Measurements from ENCODE around the gene KLHL8.

The KLHL8 gene

GRCh38 chr4:87216469-87216868 is 3.9 kb downstream of the KLHL8 start:
- peaks cover 13% of the 10 kb centered on the region for H3K4me1 Mint-ChIP-seq (ENCODE audit: low read depth)
- no peak for DNase-seq (ENCODE audit: low spot score)
- H3K36me3 Mint-ChIP-seq (ENCODE audit: low read depth): peaks cover 3% of the 10 kb centered on the region
- H3K4me3 Mint-ChIP-seq: no peak overlapping the region
- no peaks in the 10 kb centered on the region for H3K9me3 Mint-ChIP-seq
- peaks cover 2% of the 10 kb centered on the region for H3K27me3 Mint-ChIP-seq (ENCODE audit: low read depth)
- no peak overlapping the region for H3K27ac Mint-ChIP-seq

GRCh38 chr4:87213421-87214075 is 6.9 kb downstream of the KLHL8 start:
- H3K27me3 Mint-ChIP-seq (ENCODE audit: low read depth): no peaks in the 10 kb centered on the region
- H3K4me3 Mint-ChIP-seq: no peak overlapping the region
- H3K27ac Mint-ChIP-seq: no peak overlapping the region
- DNase-seq (ENCODE audit: low spot score): no peak
- no peaks in the 10 kb centered on the region for H3K9me3 Mint-ChIP-seq
- H3K36me3 Mint-ChIP-seq (ENCODE audit: low read depth): peaks cover 3% of the 10 kb centered on the region
- peaks cover 11% of the 10 kb centered on the region for H3K4me1 Mint-ChIP-seq (ENCODE audit: low read depth)

GRCh38 chr4:87211249-87211952 is 9.0 kb downstream of the KLHL8 start:
- Mint-ChIP-seq H3K4me1 (ENCODE audit: low read depth) (peaks cover 11% of the 10 kb centered on the region), H3K4me3 (no peak overlapping the region), H3K27me3 (ENCODE audit: low read depth) (no peaks in the 10 kb centered on the region), H3K9me3 (no peaks in the 10 kb centered on the region), H3K27ac (no peak overlapping the region), H3K36me3 (ENCODE audit: low read depth) (peaks cover 4% of the 10 kb centered on the region)
- DNase-seq (ENCODE audit: low spot score): no peak

- Mint-ChIP-seq H3K9me3 (no peaks in the 10 kb centered on the region), H3K4me3 (peak overlapping the region; percentile 38), H3K36me3 (ENCODE audit: low read depth) (peaks cover 10% of the 10 kb centered on the region), H3K27me3 (ENCODE audit: low read depth) (no peaks in the 10 kb centered on the region), H3K4me1 (ENCODE audit: low read depth) (peaks cover 10% of the 10 kb centered on the region), H3K27ac (no peak overlapping the region)
- no peak for DNase-seq (ENCODE audit: low spot score)
Observed at GRCh38 chr4:87209696-87210095, 10.7 kb downstream of the KLHL8 start.

- H3K4me1 Mint-ChIP-seq (ENCODE audit: low read depth): peaks cover 10% of the 10 kb centered on the region
- H3K27ac Mint-ChIP-seq: peak overlapping the region; percentile 36
- H3K36me3 Mint-ChIP-seq (ENCODE audit: low read depth): peaks cover 14% of the 10 kb centered on the region
- peak overlapping the region; percentile 57 for H3K4me3 Mint-ChIP-seq
- H3K27me3 Mint-ChIP-seq (ENCODE audit: low read depth): no peaks in the 10 kb centered on the region
- H3K9me3 Mint-ChIP-seq: peaks cover under 1% of the 10 kb centered on the region
- DNase-seq (ENCODE audit: low spot score): no peak
Observed at GRCh38 chr4:87209182-87209581, 11.2 kb downstream of the KLHL8 start.

GRCh38 chr4:87204559-87204958 is 15.9 kb downstream of the KLHL8 start:
- Mint-ChIP-seq H3K27ac (no peak overlapping the region), H3K4me1 (ENCODE audit: low read depth) (peaks cover 9% of the 10 kb centered on the region), H3K4me3 (no peak overlapping the region), H3K27me3 (ENCODE audit: low read depth) (no peaks in the 10 kb centered on the region), H3K9me3 (peaks cover 19% of the 10 kb centered on the region), H3K36me3 (ENCODE audit: low read depth) (peaks cover 30% of the 10 kb centered on the region)
- DNase-seq (ENCODE audit: low spot score): no peak

- Mint-ChIP-seq H3K36me3 (ENCODE audit: low read depth) (peaks cover 5% of the 10 kb centered on the region), H3K4me3 (no peak overlapping the region), H3K27ac (no peak overlapping the region), H3K9me3 (no peaks in the 10 kb centered on the region), H3K4me1 (ENCODE audit: low read depth) (peaks cover 19% of the 10 kb centered on the region), H3K27me3 (ENCODE audit: low read depth) (no peaks in the 10 kb centered on the region)
- DNase-seq (ENCODE audit: low spot score): no peak
Observed at GRCh38 chr4:87196927-87197326, 23.5 kb downstream of the KLHL8 start.

GRCh38 chr4:87196146-87196545 is 24.3 kb downstream of the KLHL8 start:
- Mint-ChIP-seq H3K9me3 (no peaks in the 10 kb centered on the region), H3K27me3 (ENCODE audit: low read depth) (no peaks in the 10 kb centered on the region), H3K36me3 (ENCODE audit: low read depth) (peaks cover 3% of the 10 kb centered on the region), H3K27ac (no peak overlapping the region), H3K4me3 (no peak overlapping the region), H3K4me1 (ENCODE audit: low read depth) (peaks cover 22% of the 10 kb centered on the region)
- DNase-seq (ENCODE audit: low spot score): no peak

- H3K36me3 Mint-ChIP-seq (ENCODE audit: low read depth): no peaks in the 10 kb centered on the region
- no peak overlapping the region for H3K27ac Mint-ChIP-seq
- no peak for DNase-seq (ENCODE audit: low spot score)
- no peaks in the 10 kb centered on the region for H3K27me3 Mint-ChIP-seq (ENCODE audit: low read depth)
- no peak overlapping the region for H3K4me3 Mint-ChIP-seq
- peaks cover 20% of the 10 kb centered on the region for H3K4me1 Mint-ChIP-seq (ENCODE audit: low read depth)
- no peaks in the 10 kb centered on the region for H3K9me3 Mint-ChIP-seq
Observed at GRCh38 chr4:87193958-87194675, 26.3 kb downstream of the KLHL8 start.

GRCh38 chr4:87192145-87192919 is 28.1 kb downstream of the KLHL8 start:
- no peaks in the 10 kb centered on the region for H3K36me3 Mint-ChIP-seq (ENCODE audit: low read depth)
- H3K4me1 Mint-ChIP-seq (ENCODE audit: low read depth): peaks cover 14% of the 10 kb centered on the region
- H3K4me3 Mint-ChIP-seq: no peak overlapping the region
- H3K9me3 Mint-ChIP-seq: no peaks in the 10 kb centered on the region
- DNase-seq (ENCODE audit: low spot score): no peak
- no peak overlapping the region for H3K27ac Mint-ChIP-seq
- no peaks in the 10 kb centered on the region for H3K27me3 Mint-ChIP-seq (ENCODE audit: low read depth)

GRCh38 chr4:87188932-87189331 is 31.5 kb downstream of the KLHL8 start:
- no peak for DNase-seq (ENCODE audit: low spot score)
- H3K27me3 Mint-ChIP-seq (ENCODE audit: low read depth): no peaks in the 10 kb centered on the region
- peaks cover 14% of the 10 kb centered on the region for H3K4me1 Mint-ChIP-seq (ENCODE audit: low read depth)
- no peaks in the 10 kb centered on the region for H3K36me3 Mint-ChIP-seq (ENCODE audit: low read depth)
- no peaks in the 10 kb centered on the region for H3K9me3 Mint-ChIP-seq
- no peak overlapping the region for H3K4me3 Mint-ChIP-seq
- no peak overlapping the region for H3K27ac Mint-ChIP-seq

GRCh38 chr4:87188048-87188447 is 32.4 kb downstream of the KLHL8 start:
- DNase-seq (ENCODE audit: low spot score): no peak
- Mint-ChIP-seq H3K36me3 (ENCODE audit: low read depth) (no peaks in the 10 kb centered on the region), H3K27ac (no peak overlapping the region), H3K27me3 (ENCODE audit: low read depth) (no peaks in the 10 kb centered on the region), H3K9me3 (no peaks in the 10 kb centered on the region), H3K4me3 (no peak overlapping the region), H3K4me1 (ENCODE audit: low read depth) (peaks cover 12% of the 10 kb centered on the region)

GRCh38 chr4:87185146-87185870 is 35.1 kb downstream of the KLHL8 start:
- H3K36me3 Mint-ChIP-seq (ENCODE audit: low read depth): no peaks in the 10 kb centered on the region
- no peaks in the 10 kb centered on the region for H3K27me3 Mint-ChIP-seq (ENCODE audit: low read depth)
- H3K9me3 Mint-ChIP-seq: no peaks in the 10 kb centered on the region
- no peak overlapping the region for H3K27ac Mint-ChIP-seq
- no peak overlapping the region for H3K4me3 Mint-ChIP-seq
- no peak for DNase-seq (ENCODE audit: low spot score)
- no peaks in the 10 kb centered on the region for H3K4me1 Mint-ChIP-seq (ENCODE audit: low read depth)
